Body of pancreas (tissue), 4 donors: Measurements from ENCODE around the gene ECPAS. TPM values are rescaled to one million over a fixed set of nuclear protein-coding genes. Genes with fewer than 3 reads are reported as not detected.

Source experiments
- ATAC-seq: fragments of 150-250 bp; one replicate; pipeline ENCODE4 v1.9.1; 2016
- DNase-seq, 4 donors: peaks; one replicate each; pipeline ENCODE4 v3.0.0-alpha.2; 2019
- H3K27ac ChIP-seq, 4 donors: fragments of 200-600 bp; sonication (generic); 1 replicate in 3 of 4; 2 replicates in 1 of 4; pipeline versions ENCODE4 v1.5.1 to v1.6.1; 2016 to 2019; ENCODE audit warnings: mild to moderate bottlenecking in 1 of 4, mixed read lengths in 1 of 4, moderate library complexity in 1 of 4
- H3K27me3 ChIP-seq, 2 donors: fragments of 200-600 bp; sonication (generic); one replicate each; pipeline ENCODE4 v1.6.0; 2016; ENCODE audit warnings: mild to moderate bottlenecking in 1 of 2
- H3K36me3 ChIP-seq, 2 donors: fragments of 200-600 bp; sonication (generic); replicated peaks in 1 of 2; 2 replicates each; pipeline ENCODE4 v1.5.1; 2016; ENCODE audit warnings: low read depth in 2 of 2; ENCODE audit not compliant: insufficient read depth in 1 of 2
- H3K4me1 ChIP-seq: fragments of 200-600 bp; sonication (generic); one replicate; pipeline ENCODE4 v1.6.0; 2016
- H3K4me3 ChIP-seq, 2 donors: fragments of 200-600 bp; sonication (generic); 1 replicate in 1 of 2; 2 replicates in 1 of 2; pipeline ENCODE4 v1.5.1; 2016 to 2019
- H3K9me3 ChIP-seq, 3 donors: fragments of 200-600 bp; sonication (generic); 1 replicate in 2 of 3; 2 replicates in 1 of 3; pipeline ENCODE4 v1.5.1; 2016
- POLR2A ChIP-seq, 3 donors: fragments of 450-650 bp; IDR thresholded peaks; one replicate each; pipeline ENCODE4 v1.6.1; 2016; ENCODE audit warnings: antibody characterized with exemption in 3 of 3, mild to moderate bottlenecking in 2 of 3
- WGBS, 2 donors: methylation state at CpG; one replicate each; pipeline ENCODE4 v1.1.5; 2017; 5-methylcytosine and 5-hydroxymethylcytosine counted together
- intact Hi-C: fragments of 100-400 bp; cut with DNase I; formaldehyde crosslinking; loops from one replicate; pipeline ENCODE4 v1.15.1; 2023
- total RNA-seq, 2 donors: library from RNA; depleted of rRNA; stranded (reverse); fragments of >200 nt; gene quantifications; one replicate each; pipeline ENCODE4 v1.1.0, GENCODE V29; 2016
- TF ChIP-seq, protein P1 (sequence below), 7 experiments: fragments of 450-650 bp in 4 of 7; fragments of 200-600 bp in 3 of 7; sonication (generic) in 3 of 7; IDR thresholded peaks; one replicate each; pipeline ENCODE4 v1.5.1; 2016 to 2019; ENCODE audit warnings: antibody characterized with exemption in 7 of 7

ECPAS gene
- total RNA-seq, 2 donors from 2014 or later: 35.3 to 57.6 TPM

- Histone ChIP-seq H3K27me3 (no peaks in the 10 kb centered on the region), H3K9me3 (no peaks in the 10 kb centered on the region), H3K27ac (no peak overlapping the region), H3K36me3 (peaks cover 6 to 18% of the 10 kb centered on the region in 2 donors), H3K4me1 (no peaks in the 10 kb centered on the region), H3K4me3 (no peak overlapping the region)
- DNase-seq (no peak), ATAC-seq (no peak)
- intact Hi-C loops: no loop called here
- TF ChIP-seq, protein P1, sequence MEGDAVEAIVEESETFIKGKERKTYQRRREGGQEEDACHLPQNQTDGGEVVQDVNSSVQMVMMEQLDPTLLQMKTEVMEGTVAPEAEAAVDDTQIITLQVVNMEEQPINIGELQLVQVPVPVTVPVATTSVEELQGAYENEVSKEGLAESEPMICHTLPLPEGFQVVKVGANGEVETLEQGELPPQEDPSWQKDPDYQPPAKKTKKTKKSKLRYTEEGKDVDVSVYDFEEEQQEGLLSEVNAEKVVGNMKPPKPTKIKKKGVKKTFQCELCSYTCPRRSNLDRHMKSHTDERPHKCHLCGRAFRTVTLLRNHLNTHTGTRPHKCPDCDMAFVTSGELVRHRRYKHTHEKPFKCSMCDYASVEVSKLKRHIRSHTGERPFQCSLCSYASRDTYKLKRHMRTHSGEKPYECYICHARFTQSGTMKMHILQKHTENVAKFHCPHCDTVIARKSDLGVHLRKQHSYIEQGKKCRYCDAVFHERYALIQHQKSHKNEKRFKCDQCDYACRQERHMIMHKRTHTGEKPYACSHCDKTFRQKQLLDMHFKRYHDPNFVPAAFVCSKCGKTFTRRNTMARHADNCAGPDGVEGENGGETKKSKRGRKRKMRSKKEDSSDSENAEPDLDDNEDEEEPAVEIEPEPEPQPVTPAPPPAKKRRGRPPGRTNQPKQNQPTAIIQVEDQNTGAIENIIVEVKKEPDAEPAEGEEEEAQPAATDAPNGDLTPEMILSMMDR (IDR thresholded peaks at IDR 0.05): no peak
- TF ChIP-seq POLR2A (IDR thresholded peaks at IDR 0.05): no peak
Observed at GRCh38 chr9:111400564-111400898, 83.7 kb downstream of the ECPAS start.

GRCh38 chr9:111399772-111400563, 84.2 kb downstream of the ECPAS start:
- WGBS, 2 donors: 87 to 94% methylated on average over 4 of the region's 4 CpGs
- no peak for ATAC-seq
- Histone ChIP-seq H3K4me1 (no peaks in the 10 kb centered on the region), H3K4me3 (no peak overlapping the region), H3K36me3 (peaks cover 6 to 17% of the 10 kb centered on the region in 2 donors), H3K27me3 (no peaks in the 10 kb centered on the region), H3K9me3 (no peaks in the 10 kb centered on the region), H3K27ac (no peak overlapping the region)
- TF ChIP-seq, protein P1 (IDR thresholded peaks at IDR 0.05): peak in 6 of 7 experiments; percentile 18 to 39 (median 33)
- TF ChIP-seq POLR2A (IDR thresholded peaks at IDR 0.05): no peak
- peak; percentile 7 to 22 (median 16) for DNase-seq
- intact Hi-C loops: no loop called here

- intact Hi-C loops: no loop called here
- Histone ChIP-seq H3K36me3 (peaks cover 6 to 17% of the 10 kb centered on the region in 2 donors), H3K4me1 (no peaks in the 10 kb centered on the region), H3K9me3 (no peaks in the 10 kb centered on the region), H3K27me3 (no peaks in the 10 kb centered on the region), H3K27ac (no peak overlapping the region), H3K4me3 (no peak overlapping the region)
- no peak for TF ChIP-seq POLR2A (IDR thresholded peaks at IDR 0.05)
- TF ChIP-seq, protein P1 (IDR thresholded peaks at IDR 0.05): no peak
- 90 to 92% methylated on average over 1 to 4 of the region's 4 CpGs for WGBS, 2 donors
- no peak for ATAC-seq
- DNase-seq: no peak
Observed at GRCh38 chr9:111399211-111399739, 84.9 kb downstream of the ECPAS start.

GRCh38 chr9:111393971-111394370, 90.2 kb downstream of the ECPAS start:
- Histone ChIP-seq H3K27me3 (no peaks in the 10 kb centered on the region), H3K27ac (no peak overlapping the region), H3K36me3 (peaks cover 3 to 30% of the 10 kb centered on the region in 2 donors), H3K4me3 (no peak overlapping the region), H3K4me1 (no peaks in the 10 kb centered on the region), H3K9me3 (peaks cover 0 to 6% (median 0%) of the 10 kb centered on the region in 3 donors)
- DNase-seq (no peak), ATAC-seq (no peak)
- 36 to 52% methylated on average over 1 of the region's 1 CpG for WGBS, 2 donors
- no peak for TF ChIP-seq POLR2A (IDR thresholded peaks at IDR 0.05)
- TF ChIP-seq, protein P1 (IDR thresholded peaks at IDR 0.05): no peak
- intact Hi-C loops: no loop called here
